Raji (cell line): ENCODE results near the gene PRKCH.

Experiments used
- POLR2A ChIP-seq: IDR thresholded peaks from 2 replicates; pipeline ENCODE4 v1.6.1; 2011; ENCODE audit warnings: low read depth, low read length, control low read depth; ENCODE audit not compliant: insufficient read depth

Gene PRKCH

GRCh38 chr14:61368781-61369453, 47.5 kb downstream of the PRKCH start:
- no peak for TF ChIP-seq POLR2A

GRCh38 chr14:61369454-61369810, 48.1 kb downstream of the PRKCH start:
- no peak for TF ChIP-seq POLR2A

GRCh38 chr14:61372379-61372778, 51.0 kb downstream of the PRKCH start:
- no peak for TF ChIP-seq POLR2A

- TF ChIP-seq POLR2A: no peak
Measured at GRCh38 chr14:61372842-61373555, 51.6 kb downstream of the PRKCH start.

- TF ChIP-seq POLR2A: no peak
Measured at GRCh38 chr14:61374284-61374683, 52.9 kb downstream of the PRKCH start.

GRCh38 chr14:61375218-61375617, 53.8 kb downstream of the PRKCH start:
- TF ChIP-seq POLR2A: no peak

GRCh38 chr14:61376314-61376713, 54.9 kb downstream of the PRKCH start:
- TF ChIP-seq POLR2A: no peak

- no peak for TF ChIP-seq POLR2A
Measured at GRCh38 chr14:61377749-61378148, 56.4 kb downstream of the PRKCH start.

GRCh38 chr14:61379639-61380184, 58.3 kb downstream of the PRKCH start:
- no peak for TF ChIP-seq POLR2A

- TF ChIP-seq POLR2A: no peak
Measured at GRCh38 chr14:61380984-61381383, 59.6 kb downstream of the PRKCH start.

GRCh38 chr14:61381553-61381952, 60.2 kb downstream of the PRKCH start:
- no peak for TF ChIP-seq POLR2A

- no peak for TF ChIP-seq POLR2A
Measured at GRCh38 chr14:61382842-61383241, 61.5 kb downstream of the PRKCH start.

GRCh38 chr14:61385002-61385685, 63.8 kb downstream of the PRKCH start:
- no peak for TF ChIP-seq POLR2A

- no peak for TF ChIP-seq POLR2A
Measured at GRCh38 chr14:61386173-61386772, 64.9 kb downstream of the PRKCH start.

- TF ChIP-seq POLR2A: no peak
Measured at GRCh38 chr14:61387076-61387475, 65.7 kb downstream of the PRKCH start.

- TF ChIP-seq POLR2A: no peak
Measured at GRCh38 chr14:61388173-61388975, 67.0 kb downstream of the PRKCH start.
